Sigmoid colon (tissue), 7 donors: ENCODE results near the gene NKAIN4. TPM values are rescaled to one million over a fixed set of nuclear protein-coding genes. Genes with fewer than 3 reads are reported as not detected.

ENCODE experiments used
- DNase-seq: peaks from one replicate; pipeline ENCODE4 v3.0.0-alpha.2; 2019
- H3K27ac ChIP-seq, 4 donors: fragments of 200-600 bp; sonication (generic); one replicate each; pipeline ENCODE4 v1.5.1; 2016 to 2019; ENCODE audit warnings: mild to moderate bottlenecking in 1 of 4
- H3K27me3 ChIP-seq, 3 donors: fragments of 200-600 bp; sonication (generic); one replicate each; pipeline ENCODE4 v1.5.1; 2019; ENCODE audit warnings: mild to moderate bottlenecking in 1 of 3
- H3K36me3 ChIP-seq, 4 donors: fragments of 200-600 bp; sonication (generic); one replicate each; pipeline ENCODE4 v1.5.1; 2016 to 2019
- H3K4me1 ChIP-seq, 4 donors: fragments of 200-600 bp; sonication (generic); one replicate each; pipeline ENCODE4 v1.5.1; 2017 to 2019
- H3K4me3 ChIP-seq, 4 donors: fragments of 200-600 bp; sonication (generic); one replicate each; pipeline ENCODE4 v1.5.1; 2017 to 2019; ENCODE audit warnings: mild to moderate bottlenecking in 2 of 4, moderate library complexity in 1 of 4
- H3K9me3 ChIP-seq, 4 donors: fragments of 200-600 bp in 3 of 4; sonication (generic) in 3 of 4; one replicate each; pipeline versions ENCODE4 v1.5.1 to v1.6.1; 2013 to 2019
- EP300 ChIP-seq, 4 donors: sonication (generic); formaldehyde crosslinking; IDR thresholded peaks; one replicate each; pipeline ENCODE4 v1.6.1; 2017; ENCODE audit warnings: antibody characterized with exemption in 4 of 4
- POLR2A ChIP-seq, 2 donors: fragments of 450-650 bp; IDR thresholded peaks; one replicate each; pipeline ENCODE4 v1.6.1; 2016; ENCODE audit warnings: antibody characterized with exemption in 2 of 2, mild to moderate bottlenecking in 2 of 2, moderate library complexity in 2 of 2
- POLR2AphosphoS5 ChIP-seq, 4 donors: sonication (generic); formaldehyde crosslinking; IDR thresholded peaks; one replicate each; pipeline ENCODE4 v1.6.1; 2017; ENCODE audit warnings: antibody characterized with exemption in 4 of 4
- WGBS, 2 donors: extraction: QIAGEN DNeasy Blood & Tissue Kit; methylation state at CpG; one replicate each; pipeline ENCODE4 v1.1.7; 2013; 5-methylcytosine and 5-hydroxymethylcytosine counted together
- intact Hi-C: fragments of 100-400 bp; cut with DNase I; formaldehyde crosslinking; loops from one replicate; pipeline ENCODE4 v1.15.1; 2023
- polyA plus RNA-seq, 3 donors: library from polyadenylated mRNA; stranded (reverse); fragments of 200-250 nt; gene quantifications; one replicate each; pipeline ENCODE4 v1.2.3, GENCODE V29; 2013
- total RNA-seq, 4 donors: library from RNA; depleted of rRNA; stranded (reverse); fragments of >200 nt; gene quantifications; one replicate each; pipeline ENCODE4 v1.1.0, GENCODE V29; 2016
- TF ChIP-seq, protein P1 (sequence below), 4 experiments: fragments of 450-650 bp in 3 of 4; fragments of 200-600 bp in 1 of 4; IDR thresholded peaks; one replicate each; pipeline ENCODE4 v1.5.1; 2016 to 2019; ENCODE audit warnings: antibody characterized with exemption in 4 of 4, mild to moderate bottlenecking in 3 of 4, moderate library complexity in 2 of 4
- donor health status: healthy with polysubstance abuse.
- donor health status: Bipolar disorder and iron deficiency.
- donor health status: healthy.

The NKAIN4 gene
- total and polyA plus RNA-seq, 7 donors, result 0.33 to 4.4 (median 0.95) TPM; not detected in 2

- Histone ChIP-seq H3K27me3 (peaks cover 21 to 78% (median 60%) of the 10 kb centered on the region in 3 donors), H3K9me3 (peaks cover 0 to 3% (median 0%) of the 10 kb centered on the region in 4 donors), H3K4me3 (no peak overlapping the region), H3K27ac (no peak overlapping the region), H3K4me1 (no peaks in the 10 kb centered on the region), H3K36me3 (no peaks in the 10 kb centered on the region)
- intact Hi-C loops, result no loop called here
- WGBS, 2 donors, result 77 to 82% methylated on average over 16 of the region's 16 CpGs
- DNase-seq, result no peak
- TF ChIP-seq POLR2AphosphoS5 (IDR thresholded peaks at IDR 0.05), result no peak
- TF ChIP-seq EP300 (IDR thresholded peaks at IDR 0.05), result no peak
- TF ChIP-seq POLR2A (IDR thresholded peaks at IDR 0.05), result no peak
- TF ChIP-seq, protein P1, sequence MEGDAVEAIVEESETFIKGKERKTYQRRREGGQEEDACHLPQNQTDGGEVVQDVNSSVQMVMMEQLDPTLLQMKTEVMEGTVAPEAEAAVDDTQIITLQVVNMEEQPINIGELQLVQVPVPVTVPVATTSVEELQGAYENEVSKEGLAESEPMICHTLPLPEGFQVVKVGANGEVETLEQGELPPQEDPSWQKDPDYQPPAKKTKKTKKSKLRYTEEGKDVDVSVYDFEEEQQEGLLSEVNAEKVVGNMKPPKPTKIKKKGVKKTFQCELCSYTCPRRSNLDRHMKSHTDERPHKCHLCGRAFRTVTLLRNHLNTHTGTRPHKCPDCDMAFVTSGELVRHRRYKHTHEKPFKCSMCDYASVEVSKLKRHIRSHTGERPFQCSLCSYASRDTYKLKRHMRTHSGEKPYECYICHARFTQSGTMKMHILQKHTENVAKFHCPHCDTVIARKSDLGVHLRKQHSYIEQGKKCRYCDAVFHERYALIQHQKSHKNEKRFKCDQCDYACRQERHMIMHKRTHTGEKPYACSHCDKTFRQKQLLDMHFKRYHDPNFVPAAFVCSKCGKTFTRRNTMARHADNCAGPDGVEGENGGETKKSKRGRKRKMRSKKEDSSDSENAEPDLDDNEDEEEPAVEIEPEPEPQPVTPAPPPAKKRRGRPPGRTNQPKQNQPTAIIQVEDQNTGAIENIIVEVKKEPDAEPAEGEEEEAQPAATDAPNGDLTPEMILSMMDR (IDR thresholded peaks at IDR 0.05), result no peak
Measured at GRCh38 chr20:63297796-63298572, 43.7 kb upstream of the NKAIN4 start.

DNA sequence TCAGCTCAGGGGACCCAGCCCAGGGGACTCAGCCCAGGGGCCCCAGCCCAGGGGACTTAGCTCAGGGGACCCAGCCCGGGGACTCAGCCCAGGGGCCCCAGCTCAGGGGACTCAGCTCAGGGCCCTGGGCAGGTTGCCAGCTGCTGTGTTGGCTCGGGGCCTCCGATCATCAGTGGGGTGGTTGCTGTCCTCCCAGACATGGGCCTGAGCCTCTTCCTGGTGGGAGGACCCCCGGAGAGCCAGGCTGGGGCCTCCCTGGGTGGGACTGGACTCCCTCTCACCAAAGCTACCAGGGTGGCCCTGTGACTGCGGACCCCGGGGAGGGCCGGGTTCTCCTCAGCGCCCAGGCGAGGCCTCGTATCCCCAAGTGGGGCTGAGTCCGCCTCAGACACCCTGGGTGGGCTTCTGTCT lies 43.1 kb upstream of the NKAIN4 start:
- intact Hi-C loops, result no loop called here
- 63 to 74% methylated on average over 11 of the region's 11 CpGs for WGBS, 2 donors
- no peak for TF ChIP-seq POLR2A (IDR thresholded peaks at IDR 0.05)
- no peak for TF ChIP-seq EP300 (IDR thresholded peaks at IDR 0.05)
- no peak for TF ChIP-seq POLR2AphosphoS5 (IDR thresholded peaks at IDR 0.05)
- TF ChIP-seq, protein P1 (IDR thresholded peaks at IDR 0.05), result no peak
- no peak overlapping the region for H3K4me3 ChIP-seq
- no peak overlapping the region for H3K27ac ChIP-seq
- no peak for DNase-seq
- peaks cover 21 to 84% (median 60%) of the 10 kb centered on the region in 3 donors for H3K27me3 ChIP-seq
- H3K4me1 ChIP-seq, result no peaks in the 10 kb centered on the region
- no peaks in the 10 kb centered on the region for H3K36me3 ChIP-seq
- H3K9me3 ChIP-seq, result peaks cover 0 to 3% (median 0%) of the 10 kb centered on the region in 4 donors

- H3K4me1 ChIP-seq, result no peaks in the 10 kb centered on the region
- DNase-seq, result no peak
- no peaks in the 10 kb centered on the region for H3K36me3 ChIP-seq
- H3K4me3 ChIP-seq, result no peak overlapping the region
- H3K9me3 ChIP-seq, result peaks cover 0 to 3% (median 0%) of the 10 kb centered on the region in 4 donors
- intact Hi-C loops, result no loop called here
- WGBS, 2 donors, result 38 to 50% methylated on average over 18 of the region's 18 CpGs
- peaks cover 21 to 84% (median 60%) of the 10 kb centered on the region in 3 donors for H3K27me3 ChIP-seq
- no peak overlapping the region for H3K27ac ChIP-seq
- TF ChIP-seq, protein P1 (IDR thresholded peaks at IDR 0.05), result no peak
- TF ChIP-seq EP300 (IDR thresholded peaks at IDR 0.05) (no peak), POLR2AphosphoS5 (IDR thresholded peaks at IDR 0.05) (no peak), POLR2A (IDR thresholded peaks at IDR 0.05) (no peak)
Measured at GRCh38 chr20:63296531-63297299, 42.5 kb upstream of the NKAIN4 start.

GRCh38 chr20:63295846-63296245 lies 41.6 kb upstream of the NKAIN4 start:
- peaks cover 21 to 82% (median 60%) of the 10 kb centered on the region in 3 donors for H3K27me3 ChIP-seq
- H3K4me1 ChIP-seq, result peaks cover 0 to 6% (median 2%) of the 10 kb centered on the region in 4 donors
- H3K36me3 ChIP-seq, result no peaks in the 10 kb centered on the region
- no peak overlapping the region for H3K27ac ChIP-seq
- 16 to 17% methylated on average over 20 of the region's 20 CpGs for WGBS, 2 donors
- DNase-seq, result no peak
- H3K9me3 ChIP-seq, result peaks cover 0 to 2% (median 0%) of the 10 kb centered on the region in 4 donors
- no peak for TF ChIP-seq POLR2A (IDR thresholded peaks at IDR 0.05)
- no peak for TF ChIP-seq EP300 (IDR thresholded peaks at IDR 0.05)
- TF ChIP-seq POLR2AphosphoS5 (IDR thresholded peaks at IDR 0.05), result no peak
- TF ChIP-seq, protein P1 (IDR thresholded peaks at IDR 0.05), result no peak
- H3K4me3 ChIP-seq, result no peak overlapping the region
- intact Hi-C loops, result no loop called here
